OCI-LY3 (cell line): Measurements from ENCODE around the gene SNU13.

Experiments
- CTCF ChIP-seq: fragments of 200-600, 300-600 bp; sonication (generic); IDR thresholded peaks from 2 replicates; pipeline ENCODE4 v1.5.1; 2014; ENCODE audit warnings: antibody characterized with exemption, low read length, low read depth
- EZH2phosphoT487 ChIP-seq: fragments of 200-600 bp; shearing (Covaris generic); IDR thresholded peaks from 2 replicates; pipeline ENCODE4 v1.6.1; 2018; ENCODE audit warnings: antibody characterized with exemption, mixed run types, low read depth

GRCh38 chr22:41681616-41682015 lies 7.1 kb downstream of the SNU13 start:
- TF ChIP-seq CTCF: no peak
- TF ChIP-seq EZH2phosphoT487: no peak
